ENCODE results near the gene GRK5. TPM values are rescaled to one million over a fixed set of nuclear protein-coding genes. Genes with fewer than 3 reads are reported as not detected.
A peak's percentile ranks its signal among the peaks of the same experiment; 100 is the strongest.

The GRK5 gene
- total and polyA plus RNA-seq, 5 donors: 31.3 to 89.9 (median 57.6) TPM

DNA sequence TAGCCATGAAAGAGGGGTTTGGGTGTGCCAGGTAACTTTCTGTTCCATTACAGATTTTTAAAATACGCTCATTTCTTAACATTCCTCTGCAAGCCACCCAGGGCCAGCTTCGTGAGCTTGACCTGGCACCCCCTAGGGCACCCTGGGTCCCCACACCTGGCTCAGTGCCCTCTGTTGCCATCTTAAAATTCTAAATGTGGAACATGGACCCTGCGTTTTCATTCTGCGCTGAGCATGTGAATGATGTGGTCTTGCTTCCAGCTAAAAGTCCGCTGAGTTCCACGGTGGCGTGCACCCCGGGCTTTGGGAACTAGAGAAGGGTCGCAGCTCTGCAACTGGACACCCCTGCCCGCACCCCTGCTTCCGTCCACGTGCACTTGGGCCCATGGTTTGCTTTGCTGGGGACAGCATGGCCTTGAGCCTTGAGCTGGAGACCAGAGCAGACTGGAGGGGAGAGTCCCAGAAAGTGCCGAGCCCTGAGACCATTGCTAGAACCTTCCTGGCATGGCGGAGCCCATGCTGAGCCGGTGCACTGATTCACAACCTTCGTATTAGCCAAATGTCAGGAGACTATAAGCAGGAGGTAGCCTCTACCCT, 244.0 kb downstream of the GRK5 start:
- Histone ChIP-seq H3K4me3 (ENCODE audit: low read length) (no peak overlapping the region), H3K9me3 (ENCODE audit: control insufficient read depth, low read length) (no peaks in the 10 kb centered on the region), H3K4me1 (ENCODE audit: control insufficient read depth, insufficient read depth, low read length) (no peaks in the 10 kb centered on the region), H3K27me3 (ENCODE audit: control insufficient read depth, insufficient read depth) (no peaks in the 10 kb centered on the region), H3K27ac (ENCODE audit: low read length) (no peak overlapping the region)
- 93% methylated on average over 16 of the region's 16 CpGs for WGBS
- intact Hi-C loops (cut with DNase I): no loop called here
- DNase-seq (peak in 1 of 3 donors; percentile 49), ATAC-seq (no peak)

DNA sequence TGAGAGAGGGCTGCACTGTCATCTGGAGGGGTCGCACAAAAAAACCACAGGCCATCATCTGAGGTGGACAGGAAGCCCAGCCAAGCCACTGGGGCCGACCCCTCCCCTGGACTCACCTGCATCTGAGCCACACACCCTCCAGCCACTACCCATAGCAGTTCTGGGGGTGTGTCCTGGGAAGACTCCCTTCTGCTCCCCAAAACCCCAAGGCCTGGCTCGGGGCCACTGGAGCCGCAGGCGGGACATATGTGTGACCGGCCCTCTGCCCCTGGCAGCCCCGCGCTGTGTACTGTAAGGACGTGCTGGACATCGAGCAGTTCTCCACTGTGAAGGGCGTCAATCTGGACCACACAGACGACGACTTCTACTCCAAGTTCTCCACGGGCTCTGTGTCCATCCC, 245.0 kb downstream of the GRK5 start:
- Histone ChIP-seq H3K4me3 (ENCODE audit: low read length) (no peak overlapping the region), H3K27me3 (ENCODE audit: control insufficient read depth, insufficient read depth) (no peaks in the 10 kb centered on the region), H3K9me3 (ENCODE audit: control insufficient read depth, low read length) (no peaks in the 10 kb centered on the region), H3K27ac (ENCODE audit: low read length) (no peak overlapping the region), H3K4me1 (ENCODE audit: control insufficient read depth, insufficient read depth, low read length) (no peaks in the 10 kb centered on the region)
- DNase-seq: no peak
- intact Hi-C loops (cut with DNase I): no loop called here
- 92% methylated on average over 14 of the region's 14 CpGs for WGBS
- no peak for ATAC-seq

DNA sequence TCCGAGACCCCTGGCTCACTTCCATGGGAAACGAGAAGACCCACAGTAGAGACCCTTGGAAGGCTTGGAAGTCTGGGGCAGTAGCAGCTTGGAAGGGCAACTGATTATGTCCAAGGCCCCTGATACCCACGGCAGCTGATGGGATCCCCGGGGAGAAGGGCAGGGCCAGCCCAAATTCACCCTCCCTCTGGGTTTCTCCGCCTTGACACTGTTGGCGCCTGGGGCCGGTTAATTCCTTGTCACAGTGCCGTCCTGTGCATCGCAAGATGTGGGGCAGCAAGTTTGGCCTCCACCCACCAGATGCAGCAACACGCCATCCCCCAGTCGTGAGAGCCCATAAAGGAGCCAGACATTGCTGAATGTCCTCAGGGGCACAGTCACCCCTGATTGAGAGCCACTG, 245.9 kb downstream of the GRK5 start:
- Histone ChIP-seq H3K4me3 (ENCODE audit: low read length) (no peak overlapping the region), H3K4me1 (ENCODE audit: control insufficient read depth, insufficient read depth, low read length) (no peaks in the 10 kb centered on the region), H3K27ac (ENCODE audit: low read length) (no peak overlapping the region), H3K9me3 (ENCODE audit: control insufficient read depth, low read length) (no peaks in the 10 kb centered on the region), H3K27me3 (ENCODE audit: control insufficient read depth, insufficient read depth) (no peaks in the 10 kb centered on the region)
- intact Hi-C loops (cut with DNase I): no loop called here
- DNase-seq (no peak), ATAC-seq (no peak)
- 76% methylated on average over 11 of the region's 11 CpGs for WGBS

DNA sequence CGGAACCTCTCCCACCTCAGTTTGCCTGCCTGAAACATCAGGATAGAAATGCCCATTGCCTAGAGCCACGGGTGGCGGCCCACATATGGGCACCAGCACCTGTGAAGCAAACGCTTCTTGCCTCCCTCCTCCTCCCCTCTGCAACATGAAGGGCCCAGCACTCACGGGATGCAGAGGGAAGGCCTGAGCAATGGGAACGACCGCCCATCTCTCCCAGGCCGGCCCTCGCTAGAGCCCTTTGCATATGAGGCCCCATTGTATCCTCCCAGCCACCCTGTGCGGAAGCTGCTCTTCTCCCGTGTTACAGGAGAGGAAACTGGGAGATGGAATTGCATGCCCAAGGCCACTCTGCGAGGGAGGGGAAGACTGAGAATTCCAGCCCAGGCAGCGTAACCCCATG, 246.9 kb downstream of the GRK5 start:
- no peaks in the 10 kb centered on the region for H3K27me3 ChIP-seq (ENCODE audit: control insufficient read depth, insufficient read depth)
- H3K4me1 ChIP-seq (ENCODE audit: control insufficient read depth, insufficient read depth, low read length): no peaks in the 10 kb centered on the region
- H3K4me3 ChIP-seq (ENCODE audit: low read length): no peak overlapping the region
- no peak overlapping the region for H3K27ac ChIP-seq (ENCODE audit: low read length)
- ATAC-seq: no peak
- 87% methylated on average over 13 of the region's 13 CpGs for WGBS
- DNase-seq: no peak
- H3K9me3 ChIP-seq (ENCODE audit: control insufficient read depth, low read length): no peaks in the 10 kb centered on the region
- intact Hi-C loops (cut with DNase I): no loop called here

GRCh38 chr10:119454990-119455389, 247.6 kb downstream of the GRK5 start:
- H3K4me3 ChIP-seq (ENCODE audit: low read length): no peak overlapping the region
- no peak overlapping the region for H3K27ac ChIP-seq (ENCODE audit: low read length)
- no peaks in the 10 kb centered on the region for H3K4me1 ChIP-seq (ENCODE audit: control insufficient read depth, insufficient read depth, low read length)
- intact Hi-C loops (cut with DNase I): no loop called here
- H3K27me3 ChIP-seq (ENCODE audit: control insufficient read depth, insufficient read depth): no peaks in the 10 kb centered on the region
- no peaks in the 10 kb centered on the region for H3K9me3 ChIP-seq (ENCODE audit: control insufficient read depth, low read length)
- DNase-seq (peak in 1 of 3 donors; percentile 56), ATAC-seq (no peak)
- 92% methylated on average over 18 of the region's 18 CpGs for WGBS

DNA sequence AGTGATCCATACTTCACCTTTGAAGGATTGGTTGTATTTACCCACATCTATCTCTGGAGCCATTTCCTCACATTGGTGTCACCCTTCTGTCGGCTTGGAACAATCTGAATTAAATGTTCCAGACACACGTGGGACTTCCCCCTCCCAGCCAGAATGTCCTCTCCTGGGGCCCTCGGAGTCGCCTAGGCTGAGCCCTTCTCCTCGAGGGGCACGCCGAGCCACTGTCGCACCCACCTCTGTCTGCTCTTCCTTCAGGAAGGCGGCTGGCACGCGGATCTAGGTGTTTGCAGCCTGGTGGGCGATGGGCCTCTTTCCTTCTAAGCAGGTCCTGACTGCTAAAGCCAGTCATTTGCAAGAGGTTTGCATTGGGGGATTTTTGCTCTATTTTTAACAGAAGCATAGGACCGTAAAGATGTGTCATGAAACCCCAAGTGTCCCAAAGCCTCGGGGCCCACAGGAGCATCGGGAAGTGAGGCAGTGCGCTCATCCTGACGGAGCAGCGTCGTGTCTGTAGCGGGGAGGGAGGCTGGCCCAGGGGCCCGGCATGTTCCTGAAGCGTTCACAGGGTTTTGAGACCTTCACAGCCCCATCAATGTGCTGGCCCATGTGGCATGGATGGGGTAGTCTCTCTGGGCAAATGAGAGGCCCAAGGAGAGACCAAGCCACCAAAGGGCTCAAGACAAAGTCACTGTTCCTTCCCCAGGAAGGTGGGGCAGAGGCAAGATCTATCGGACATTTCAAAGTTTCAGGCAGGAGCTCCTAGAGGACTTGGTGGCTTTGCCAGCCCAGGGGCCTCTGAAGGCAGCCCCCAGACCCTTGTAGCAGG, 248.5 kb downstream of the GRK5 start:
- intact Hi-C loops (cut with DNase I): no loop called here
- Histone ChIP-seq H3K27ac (ENCODE audit: low read length) (no peak overlapping the region), H3K4me1 (ENCODE audit: control insufficient read depth, insufficient read depth, low read length) (no peaks in the 10 kb centered on the region), H3K27me3 (ENCODE audit: control insufficient read depth, insufficient read depth) (no peaks in the 10 kb centered on the region), H3K4me3 (ENCODE audit: low read length) (no peak overlapping the region), H3K9me3 (ENCODE audit: control insufficient read depth, low read length) (no peaks in the 10 kb centered on the region)
- DNase-seq: no peak
- ATAC-seq: no peak
- 89% methylated on average over 23 of the region's 23 CpGs for WGBS

DNA sequence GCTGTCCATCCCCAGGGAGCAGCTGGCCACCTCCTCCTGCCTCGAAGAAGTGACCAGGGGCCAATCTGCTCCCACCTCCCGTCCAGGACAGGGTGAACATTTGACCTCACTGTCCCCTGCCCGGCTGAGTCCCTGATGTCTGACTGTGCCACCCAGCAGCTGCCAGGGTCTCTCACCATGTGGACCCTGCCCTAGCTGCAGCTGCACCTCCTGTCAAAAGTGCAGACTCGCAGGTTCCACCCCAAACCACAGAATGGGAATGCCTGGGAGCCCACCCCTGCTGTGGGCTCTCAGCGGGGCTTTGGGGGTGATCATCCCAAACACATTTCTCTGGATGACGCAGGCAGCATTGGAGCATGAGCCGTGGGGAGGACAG, 249.1 kb downstream of the GRK5 start:
- DNase-seq (no peak), ATAC-seq (no peak)
- intact Hi-C loops (cut with DNase I): no loop called here
- Histone ChIP-seq H3K27me3 (ENCODE audit: control insufficient read depth, insufficient read depth) (no peaks in the 10 kb centered on the region), H3K4me1 (ENCODE audit: control insufficient read depth, insufficient read depth, low read length) (no peaks in the 10 kb centered on the region), H3K9me3 (ENCODE audit: control insufficient read depth, low read length) (no peaks in the 10 kb centered on the region), H3K4me3 (ENCODE audit: low read length) (no peak overlapping the region), H3K27ac (ENCODE audit: low read length) (no peak overlapping the region)
- 81% methylated on average over 7 of the region's 7 CpGs for WGBS

GRCh38 chr10:119457966-119458766, 250.8 kb downstream of the GRK5 start:
- ATAC-seq (no peak), DNase-seq (no peak)
- H3K27me3 ChIP-seq (ENCODE audit: control insufficient read depth, insufficient read depth): no peaks in the 10 kb centered on the region
- 88% methylated on average over 28 of the region's 28 CpGs for WGBS
- no peak overlapping the region for H3K4me3 ChIP-seq (ENCODE audit: low read length)
- intact Hi-C loops (cut with DNase I): no loop called here
- H3K9me3 ChIP-seq (ENCODE audit: control insufficient read depth, low read length): no peaks in the 10 kb centered on the region
- no peak overlapping the region for H3K27ac ChIP-seq (ENCODE audit: low read length)
- H3K4me1 ChIP-seq (ENCODE audit: control insufficient read depth, insufficient read depth, low read length): no peaks in the 10 kb centered on the region

DNA sequence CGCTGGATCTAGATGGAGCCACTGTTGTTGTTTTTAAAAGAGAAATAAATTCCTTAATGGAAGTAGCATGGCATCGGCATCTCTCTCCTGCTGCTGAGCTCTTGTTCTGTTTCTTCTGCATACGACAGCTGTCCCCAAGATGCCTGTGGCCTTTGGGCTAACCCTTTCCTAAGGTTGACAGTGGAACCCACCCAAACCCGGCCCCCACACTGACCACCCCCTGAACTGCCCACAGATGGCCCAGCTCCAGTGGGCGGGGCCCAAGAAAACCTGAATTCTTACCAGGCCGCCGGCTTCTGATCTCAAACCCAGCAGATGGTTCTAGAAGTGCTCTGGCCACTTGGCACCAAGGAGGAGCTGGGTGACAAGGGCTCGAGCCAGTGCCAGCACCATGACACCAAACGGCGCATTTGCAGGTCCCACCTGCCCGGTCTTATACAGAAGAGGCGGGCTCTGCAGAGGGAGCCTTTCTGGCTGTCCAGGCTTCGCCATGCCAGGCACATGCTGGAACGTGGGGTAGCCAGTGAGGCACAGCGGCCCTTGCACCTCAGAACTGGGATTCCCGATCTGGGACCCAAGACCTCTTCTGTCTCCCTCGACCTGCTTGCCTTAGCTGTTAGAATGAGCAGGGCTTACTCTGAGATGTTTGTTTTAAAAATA, 252.4 kb downstream of the GRK5 start:
- WGBS: 91% methylated on average over 17 of the region's 17 CpGs
- Histone ChIP-seq H3K27me3 (ENCODE audit: control insufficient read depth, insufficient read depth) (no peaks in the 10 kb centered on the region), H3K4me1 (ENCODE audit: control insufficient read depth, insufficient read depth, low read length) (no peaks in the 10 kb centered on the region), H3K4me3 (ENCODE audit: low read length) (no peak overlapping the region), H3K9me3 (ENCODE audit: control insufficient read depth, low read length) (no peaks in the 10 kb centered on the region), H3K27ac (ENCODE audit: low read length) (no peak overlapping the region)
- DNase-seq: no peak
- intact Hi-C loops (cut with DNase I): no loop called here
- ATAC-seq: no peak

DNA sequence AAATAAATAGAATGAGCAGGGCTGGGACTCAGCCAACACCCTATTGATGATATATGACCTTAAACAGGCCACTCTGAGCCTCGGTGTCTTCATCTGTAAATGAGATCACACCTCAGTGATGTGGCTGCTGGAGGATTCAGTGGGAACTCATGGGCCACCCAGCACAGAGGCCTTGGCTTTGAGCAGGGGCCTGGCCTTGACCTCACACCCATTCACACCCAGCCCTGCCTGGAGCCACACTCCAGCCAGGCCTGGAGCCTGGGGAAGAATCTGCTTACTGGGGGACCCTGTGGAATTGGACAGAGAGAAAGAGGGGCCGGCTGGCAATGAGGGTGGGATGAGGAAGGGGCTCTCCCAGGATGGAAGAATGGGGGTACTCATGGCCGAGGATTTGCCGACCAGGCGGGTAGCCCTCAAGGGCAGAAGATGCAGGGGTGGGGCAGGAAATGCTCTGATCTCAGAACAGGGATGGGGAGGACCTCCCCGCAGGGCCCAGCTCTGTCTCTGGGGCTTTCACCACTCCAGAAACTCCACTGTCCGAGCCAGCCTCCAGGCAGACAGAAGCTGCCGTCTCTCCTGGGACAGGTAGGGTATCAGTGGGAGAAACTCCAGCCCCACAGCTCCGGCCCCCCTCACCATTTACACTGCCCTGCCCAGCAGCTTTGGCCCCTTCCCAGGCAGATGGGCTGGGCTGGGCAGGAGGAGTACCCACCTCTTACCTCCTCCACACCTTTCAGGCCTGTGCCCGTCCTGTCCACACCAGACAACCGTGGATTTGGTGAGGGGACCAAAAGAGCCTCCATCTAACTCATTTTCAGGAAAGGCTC, 253.2 kb downstream of the GRK5 start:
- no peak for DNase-seq
- Histone ChIP-seq H3K4me1 (ENCODE audit: control insufficient read depth, insufficient read depth, low read length) (no peaks in the 10 kb centered on the region), H3K27ac (ENCODE audit: low read length) (no peak overlapping the region), H3K27me3 (ENCODE audit: control insufficient read depth, insufficient read depth) (no peaks in the 10 kb centered on the region), H3K9me3 (ENCODE audit: control insufficient read depth, low read length) (no peaks in the 10 kb centered on the region), H3K4me3 (ENCODE audit: low read length) (no peak overlapping the region)
- intact Hi-C loops (cut with DNase I): no loop called here
- ATAC-seq: peak; percentile 9 to 30
- 72% methylated on average over 11 of the region's 11 CpGs for WGBS
